HepG2 (cell line): ENCODE results near the gene KRTAP10-2. TPM values are rescaled to one million over a fixed set of nuclear protein-coding genes. Genes with fewer than 3 reads are reported as not detected.
A peak's percentile ranks its signal among the peaks of the same experiment; 100 is the strongest.

Source experiments
- ARID4A ChIP-seq: sonication (generic); formaldehyde crosslinking; IDR thresholded peaks from 2 replicates; pipeline ENCODE4 v1.5.0; 2020; ENCODE audit warnings: mild to moderate bottlenecking, missing genetic modification reagents, borderline replicate concordance
- BCLAF1 ChIP-seq: fragments of 450-650 bp; IDR thresholded peaks from 2 replicates; pipeline ENCODE4 v1.6.1; 2017; ENCODE audit warnings: mild to moderate bottlenecking
- E2F5 ChIP-seq: sonication (generic); formaldehyde crosslinking; conservative IDR thresholded peaks from 2 replicates; pipeline ENCODE4 v1.4.0; 2020; ENCODE audit warnings: missing genetic modification reagents
- FOXC1 ChIP-seq: sonication (generic); formaldehyde crosslinking; IDR thresholded peaks from 2 replicates; pipeline ENCODE4 v1.8.0; 2022; ENCODE audit warnings: mild to moderate bottlenecking, missing genetic modification reagents, borderline replicate concordance
- GABPB1 ChIP-seq: IDR thresholded peaks from 2 replicates; pipeline ENCODE4 v1.6.1; 2016; ENCODE audit warnings: mild to moderate bottlenecking, missing genetic modification reagents, moderate library complexity, missing compliant biosample characterization
- GATAD2A ChIP-seq: IDR thresholded peaks from 2 replicates; pipeline ENCODE4 v1.6.1; 2016
- IRF2 ChIP-seq: IDR thresholded peaks from 2 replicates; pipeline ENCODE4 v1.6.1; 2018; ENCODE audit warnings: missing genetic modification reagents, missing compliant biosample characterization
- MXD1 ChIP-seq: sonication (generic); formaldehyde crosslinking; IDR thresholded peaks from 2 replicates; pipeline ENCODE4 v1.4.0; 2020; ENCODE audit warnings: mild to moderate bottlenecking, missing genetic modification reagents
- SETDB1 ChIP-seq: sonication (generic); formaldehyde crosslinking; IDR thresholded peaks from 2 replicates; pipeline ENCODE4 v1.5.1; 2020; ENCODE audit warnings: missing genetic modification reagents, mild to moderate bottlenecking, borderline replicate concordance
- SRY ChIP-seq: sonication (generic); formaldehyde crosslinking; IDR thresholded peaks from 2 replicates; pipeline ENCODE4 v1.8.0; 2022; ENCODE audit warnings: mild to moderate bottlenecking, missing genetic modification reagents
- XRCC5 ChIP-seq: fragments of 200-400 bp; formaldehyde crosslinking; optimal IDR thresholded peaks from 2 replicates; pipeline ENCODE3; 2017; ENCODE audit warnings: mild to moderate bottlenecking, low read length
- ZNF235 ChIP-seq: sonication (generic); formaldehyde crosslinking; IDR thresholded peaks from 2 replicates; pipeline ENCODE4 v1.8.1; 2023; ENCODE audit warnings: mild to moderate bottlenecking, missing genetic modification reagents, borderline replicate concordance
- polyA plus RNA-seq, 8 experiments: library from polyadenylated mRNA; depleted of rRNA in 3 of 8; stranded (reverse) in 7 of 8; unstranded in 1 of 8; fragments of >200 nt; fragmentation: Illumina TruSeq in 4 of 8; extraction: Trizol in 4 of 8; gene quantifications; 2 replicates each; pipeline versions ENCODE4 v1.2.1 to v1.2.3, GENCODE V29; 2011 to 2016; ENCODE audit warnings: low read depth in 4 of 8, missing spikeins in 1 of 8, mixed read lengths in 1 of 8; ENCODE audit not compliant: insufficient read depth in 1 of 8
- total RNA-seq, 5 experiments: library from RNA; depleted of rRNA; stranded (reverse); fragments of >200 nt; fragmentation: Illumina TruSeq; extraction: Trizol; gene quantifications; 2 replicates each; pipeline ENCODE4 v1.2.3, GENCODE V29; 2016; ENCODE audit warnings: low read depth in 1 of 5
- TF ChIP-seq, protein P1 (sequence below): sonication (generic); formaldehyde crosslinking; conservative IDR thresholded peaks from 2 replicates; pipeline ENCODE4 v1.8.0; 2022; ENCODE audit warnings: mild to moderate bottlenecking, moderate library complexity, missing genetic modification reagents
- TF ChIP-seq, protein P2 (sequence below): sonication (generic); formaldehyde crosslinking; IDR thresholded peaks from 2 replicates; pipeline ENCODE4 v1.4.0; 2020; ENCODE audit warnings: missing genetic modification reagents

Gene KRTAP10-2
- total and polyA plus RNA-seq, 2 of the 13 experiments (the other 11 are each of a cell fraction or from before 2014, with no cell fraction given): not detected

- TF ChIP-seq ARID4A (CRISPR knock-in tag): peak; percentile 46; the same call in 1 of the 2 replicates
- TF ChIP-seq ZNF235 (CRISPR knock-in tag): peak; percentile 52; the same call in 1 of the 2 replicates
- no peak for TF ChIP-seq SRY
- peak; percentile 62 for TF ChIP-seq XRCC5
- TF ChIP-seq, protein P1, sequence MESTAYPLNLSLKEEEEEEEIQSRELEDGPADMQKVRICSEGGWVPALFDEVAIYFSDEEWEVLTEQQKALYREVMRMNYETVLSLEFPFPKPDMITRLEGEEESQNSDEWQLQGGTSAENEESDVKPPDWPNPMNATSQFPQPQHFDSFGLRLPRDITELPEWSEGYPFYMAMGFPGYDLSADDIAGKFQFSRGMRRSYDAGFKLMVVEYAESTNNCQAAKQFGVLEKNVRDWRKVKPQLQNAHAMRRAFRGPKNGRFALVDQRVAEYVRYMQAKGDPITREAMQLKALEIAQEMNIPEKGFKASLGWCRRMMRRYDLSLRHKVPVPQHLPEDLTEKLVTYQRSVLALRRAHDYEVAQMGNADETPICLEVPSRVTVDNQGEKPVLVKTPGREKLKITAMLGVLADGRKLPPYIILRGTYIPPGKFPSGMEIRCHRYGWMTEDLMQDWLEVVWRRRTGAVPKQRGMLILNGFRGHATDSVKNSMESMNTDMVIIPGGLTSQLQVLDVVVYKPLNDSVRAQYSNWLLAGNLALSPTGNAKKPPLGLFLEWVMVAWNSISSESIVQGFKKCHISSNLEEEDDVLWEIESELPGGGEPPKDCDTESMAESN (CRISPR knock-in tag): 0 out of 2 replicates have a peak, but pooled peaks have one; percentile 51
- peak; percentile 59; the same call in 1 of the 2 replicates for TF ChIP-seq IRF2 (CRISPR knock-in tag)
- peak; percentile 60; the same call in 1 of the 2 replicates for TF ChIP-seq GABPB1 (CRISPR knock-in tag)
- no peak for TF ChIP-seq E2F5 (CRISPR knock-in tag)
- 0 out of 2 replicates have a peak, but pooled peaks have one; percentile 47 for TF ChIP-seq FOXC1 (CRISPR knock-in tag)
- TF ChIP-seq, protein P2, sequence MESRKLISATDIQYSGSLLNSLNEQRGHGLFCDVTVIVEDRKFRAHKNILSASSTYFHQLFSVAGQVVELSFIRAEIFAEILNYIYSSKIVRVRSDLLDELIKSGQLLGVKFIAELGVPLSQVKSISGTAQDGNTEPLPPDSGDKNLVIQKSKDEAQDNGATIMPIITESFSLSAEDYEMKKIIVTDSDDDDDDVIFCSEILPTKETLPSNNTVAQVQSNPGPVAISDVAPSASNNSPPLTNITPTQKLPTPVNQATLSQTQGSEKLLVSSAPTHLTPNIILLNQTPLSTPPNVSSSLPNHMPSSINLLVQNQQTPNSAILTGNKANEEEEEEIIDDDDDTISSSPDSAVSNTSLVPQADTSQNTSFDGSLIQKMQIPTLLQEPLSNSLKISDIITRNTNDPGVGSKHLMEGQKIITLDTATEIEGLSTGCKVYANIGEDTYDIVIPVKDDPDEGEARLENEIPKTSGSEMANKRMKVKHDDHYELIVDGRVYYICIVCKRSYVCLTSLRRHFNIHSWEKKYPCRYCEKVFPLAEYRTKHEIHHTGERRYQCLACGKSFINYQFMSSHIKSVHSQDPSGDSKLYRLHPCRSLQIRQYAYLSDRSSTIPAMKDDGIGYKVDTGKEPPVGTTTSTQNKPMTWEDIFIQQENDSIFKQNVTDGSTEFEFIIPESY (CRISPR knock-in tag): peak; percentile 70
- no peak for TF ChIP-seq SETDB1 (CRISPR knock-in tag)
- no peak for TF ChIP-seq GATAD2A (CRISPR knock-in tag)
- peak; percentile 51; the same call in 1 of the 2 replicates for TF ChIP-seq MXD1
- TF ChIP-seq BCLAF1: no peak
Observed at GRCh38 chr21:44510508-44511218, 40.6 kb downstream of the KRTAP10-2 start (continued).
